ENCODE measurements around the gene DAP3.
"Not testable (repeated sequence)": the region's sequence is repeated elsewhere in the genome, so short reads cannot be mapped to it uniquely, and the experiment has no call there.

- TF ChIP-seq CTCF (conservative IDR thresholded peaks at IDR 0.05 in 1 of 2, IDR thresholded peaks at IDR 0.05 in 1 of 2; ENCODE audit: extremely low read depth in 1 of 2, insufficient read depth in 1 of 2, low read depth in 1 of 2, low read length in 2 of 2); EZH2 (IDR thresholded peaks at IDR 0.05; ENCODE audit: borderline replicate concordance, low read length): not testable (repeated sequence)
Observed at GRCh38 chr1:155767399-155767989, 78.6 kb downstream of the DAP3 start.

All from mammary epithelial cell (primary cell).